ENCODE data around the gene STAT5B. TPM values are rescaled to one million over a fixed set of nuclear protein-coding genes. Genes with fewer than 3 reads are reported as not detected.

Gene STAT5B
- total and polyA plus RNA-seq, 9 of the 15 experiments (the other 6 are each of a cell fraction or from before 2014, with no cell fraction given), result 20.8 to 176 (median 92.4) TPM

- TF ChIP-seq ZNF232 (CRISPR knock-in tag; IDR thresholded peaks at IDR 0.05) (no peak), ZNF77 (CRISPR knock-in tag; IDR thresholded peaks at IDR 0.05) (no peak), POLR2A (conservative IDR thresholded peaks at IDR 0.05) (peak; percentile 79), RAD21 (CRISPR knock-in tag; conservative IDR thresholded peaks at IDR 0.05 in 1 of 2, IDR thresholded peaks at IDR 0.05 in 1 of 2) (no peak), ZBTB9 (CRISPR knock-in tag; IDR thresholded peaks at IDR 0.05) (no peak), TEAD2 (tag; IDR thresholded peaks at IDR 0.05) (no peak), ZNF655 (CRISPR knock-in tag; IDR thresholded peaks at IDR 0.05) (no peak), PREB (CRISPR knock-in tag; IDR thresholded peaks at IDR 0.05) (no peak), CHAMP1 (IDR thresholded peaks at IDR 0.05) (no peak), RFX7 (CRISPR knock-in tag; IDR thresholded peaks at IDR 0.05) (0 out of 2 replicates have a peak, but pooled peaks have one; percentile 59), SMARCC2 (IDR thresholded peaks at IDR 0.05; ENCODE audit: low read depth) (no peak), GTF3C2 (IDR thresholded peaks at IDR 0.05; ENCODE audit: borderline replicate concordance, extremely low read depth, insufficient read length) (no peak), TRIM25 (IDR thresholded peaks at IDR 0.05; ENCODE audit: borderline replicate concordance) (no peak), E2F5 (CRISPR knock-in tag; IDR thresholded peaks at IDR 0.05) (no peak), WHSC1 (IDR thresholded peaks at IDR 0.05; ENCODE audit: low read length) (no peak)
Observed at GRCh38 chr17:42311240-42312034, 35.2 kb upstream of the STAT5B start (continued).

Measured in K562 (cell line).